Nephron (organoid): ENCODE measurements around the gene VWA5B1.

Experiments used
- H3K27ac Mint-ChIP-seq, 3 experiments: 2 replicates each; pipeline ENCODE4 v1.8.0; 2020; ENCODE audit warnings: mixed read lengths in 3 of 3, mild to moderate bottlenecking in 2 of 3, moderate library complexity in 1 of 3
- H3K27me3 Mint-ChIP-seq: 2 replicates; pipeline ENCODE4 v1.8.0; 2021; ENCODE audit warnings: low read depth, mild to moderate bottlenecking, moderate library complexity, mixed read lengths
- H3K36me3 Mint-ChIP-seq: 2 replicates; pipeline ENCODE4 v1.8.0; 2020; ENCODE audit warnings: low read depth, mixed read lengths
- H3K4me1 Mint-ChIP-seq: 2 replicates; pipeline ENCODE4 v1.8.0; 2020; ENCODE audit warnings: mixed read lengths
- H3K4me3 Mint-ChIP-seq, 3 experiments: 2 replicates each; pipeline ENCODE4 v1.8.0; 2020; ENCODE audit warnings: mild to moderate bottlenecking in 3 of 3, mixed read lengths in 3 of 3, moderate library complexity in 2 of 3
- H3K9me3 Mint-ChIP-seq: 2 replicates; pipeline ENCODE4 v1.8.0; 2020; ENCODE audit warnings: mixed read lengths
- TF ChIP-seq, protein P1 (sequence below), 3 experiments: fragments of 200-600 bp; sonication (generic); IDR thresholded peaks; one replicate each; pipeline ENCODE4 v1.5.0; 2021; ENCODE audit warnings: antibody characterized with exemption in 3 of 3; ENCODE audit not compliant: unreplicated experiment in 3 of 3

Gene VWA5B1

DNA sequence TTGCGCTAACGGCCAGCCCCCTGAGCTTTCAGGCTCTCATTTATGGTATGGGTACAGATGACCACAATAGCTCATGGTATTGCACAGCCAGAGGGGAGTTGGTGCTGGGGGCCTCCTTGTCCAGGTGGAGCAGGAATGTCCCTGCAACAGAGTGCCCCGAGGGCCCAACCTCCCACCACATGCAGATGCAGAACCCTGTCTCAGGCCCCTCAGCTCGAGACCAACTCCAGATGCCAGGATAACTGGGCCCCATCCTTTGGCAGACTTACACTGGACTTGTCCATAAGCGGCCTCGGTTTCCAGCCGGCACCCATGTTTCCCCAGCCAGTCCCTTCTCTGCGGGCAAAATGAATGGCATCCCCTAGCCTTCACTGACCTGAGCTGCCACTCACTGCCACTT is 67.1 kb downstream of the VWA5B1 start:
- Mint-ChIP-seq H3K4me3 (no peak overlapping the region), H3K36me3 (no peaks in the 10 kb centered on the region), H3K27me3 (peaks cover 58% of the 10 kb centered on the region), H3K9me3 (no peaks in the 10 kb centered on the region), H3K27ac (no peak overlapping the region), H3K4me1 (peaks cover 14% of the 10 kb centered on the region)
- TF ChIP-seq, protein P1, sequence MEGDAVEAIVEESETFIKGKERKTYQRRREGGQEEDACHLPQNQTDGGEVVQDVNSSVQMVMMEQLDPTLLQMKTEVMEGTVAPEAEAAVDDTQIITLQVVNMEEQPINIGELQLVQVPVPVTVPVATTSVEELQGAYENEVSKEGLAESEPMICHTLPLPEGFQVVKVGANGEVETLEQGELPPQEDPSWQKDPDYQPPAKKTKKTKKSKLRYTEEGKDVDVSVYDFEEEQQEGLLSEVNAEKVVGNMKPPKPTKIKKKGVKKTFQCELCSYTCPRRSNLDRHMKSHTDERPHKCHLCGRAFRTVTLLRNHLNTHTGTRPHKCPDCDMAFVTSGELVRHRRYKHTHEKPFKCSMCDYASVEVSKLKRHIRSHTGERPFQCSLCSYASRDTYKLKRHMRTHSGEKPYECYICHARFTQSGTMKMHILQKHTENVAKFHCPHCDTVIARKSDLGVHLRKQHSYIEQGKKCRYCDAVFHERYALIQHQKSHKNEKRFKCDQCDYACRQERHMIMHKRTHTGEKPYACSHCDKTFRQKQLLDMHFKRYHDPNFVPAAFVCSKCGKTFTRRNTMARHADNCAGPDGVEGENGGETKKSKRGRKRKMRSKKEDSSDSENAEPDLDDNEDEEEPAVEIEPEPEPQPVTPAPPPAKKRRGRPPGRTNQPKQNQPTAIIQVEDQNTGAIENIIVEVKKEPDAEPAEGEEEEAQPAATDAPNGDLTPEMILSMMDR (IDR thresholded peaks at IDR 0.05; ENCODE audit: unreplicated experiment in 3 of 3): no peak

DNA sequence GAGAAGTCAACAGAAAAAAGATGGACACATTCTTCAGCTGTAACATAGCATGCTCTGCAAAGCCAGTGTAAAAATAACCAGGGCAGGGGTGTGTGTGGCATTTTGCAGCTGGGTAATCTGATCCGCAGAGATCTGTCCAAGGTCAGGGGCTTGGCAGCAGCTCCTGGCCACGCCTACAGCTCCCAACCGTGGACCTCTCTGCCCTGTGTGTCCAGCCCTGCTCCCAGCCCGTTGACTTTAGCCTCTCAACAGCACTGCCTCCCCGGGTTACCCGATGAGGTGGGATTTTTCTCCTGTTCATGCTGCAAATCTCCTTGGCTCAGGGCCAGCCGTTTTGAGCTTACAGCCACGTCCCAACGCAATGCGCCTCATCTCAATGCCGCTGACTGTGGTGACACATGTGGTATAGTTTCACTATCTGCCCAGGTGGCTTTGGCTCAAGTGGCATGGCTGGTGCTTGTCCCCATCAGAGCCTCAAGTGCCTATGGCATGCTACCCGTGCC is 68.1 kb downstream of the VWA5B1 start:
- Mint-ChIP-seq H3K27ac (peak overlapping the region in 1 of 3 experiments; percentile 14), H3K4me1 (peaks cover 14% of the 10 kb centered on the region), H3K9me3 (no peaks in the 10 kb centered on the region), H3K4me3 (peak overlapping the region in 1 of 3 experiments; percentile 22), H3K36me3 (no peaks in the 10 kb centered on the region), H3K27me3 (peaks cover 66% of the 10 kb centered on the region)
- TF ChIP-seq, protein P1 (IDR thresholded peaks at IDR 0.05; ENCODE audit: unreplicated experiment in 3 of 3): no peak

DNA sequence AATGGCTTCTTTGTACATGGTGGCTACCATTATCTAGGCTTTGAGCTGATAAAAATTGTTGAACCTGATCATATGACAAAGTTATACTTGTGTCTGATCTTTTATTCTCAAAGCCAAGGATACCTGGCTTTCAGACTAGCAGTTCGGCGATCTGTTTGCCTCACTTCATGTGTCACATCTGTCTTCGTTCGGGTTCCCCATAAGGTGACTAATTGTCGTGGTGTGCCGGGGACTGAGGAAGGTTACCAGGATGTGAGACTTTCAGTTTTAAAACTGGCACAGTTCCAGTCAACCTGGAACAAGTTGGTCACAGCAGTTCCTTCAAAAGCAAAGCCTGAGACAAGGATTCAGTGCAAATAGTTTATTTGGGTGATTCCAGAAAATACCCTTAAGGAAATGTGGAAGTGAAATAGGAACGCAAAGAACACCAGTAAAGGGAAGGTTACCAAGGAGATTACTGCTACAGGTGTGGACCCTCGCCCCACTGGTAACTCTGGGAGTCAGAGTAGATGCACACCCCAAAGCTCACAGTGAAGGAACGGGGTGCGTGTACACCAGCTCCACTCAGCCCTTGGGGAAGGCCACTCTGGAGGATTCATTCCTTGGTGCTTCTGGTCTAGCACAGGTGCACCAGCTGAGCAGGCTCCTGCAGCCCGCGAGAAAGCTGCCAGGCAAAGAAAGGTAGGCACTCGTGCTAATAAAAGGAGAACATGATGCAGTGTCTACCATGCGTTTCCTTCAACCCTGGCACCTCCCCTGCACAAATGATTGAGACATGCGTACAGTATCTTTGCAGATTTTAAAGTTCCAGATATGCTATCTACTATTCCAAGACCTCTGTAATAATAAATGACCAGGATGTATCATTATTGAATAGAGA is 69.0 kb downstream of the VWA5B1 start:
- Mint-ChIP-seq H3K27ac (no peak overlapping the region), H3K4me3 (no peak overlapping the region), H3K4me1 (peaks cover 19% of the 10 kb centered on the region), H3K36me3 (no peaks in the 10 kb centered on the region), H3K27me3 (peaks cover 70% of the 10 kb centered on the region), H3K9me3 (no peaks in the 10 kb centered on the region)
- TF ChIP-seq, protein P1 (IDR thresholded peaks at IDR 0.05; ENCODE audit: unreplicated experiment in 3 of 3): no peak

DNA sequence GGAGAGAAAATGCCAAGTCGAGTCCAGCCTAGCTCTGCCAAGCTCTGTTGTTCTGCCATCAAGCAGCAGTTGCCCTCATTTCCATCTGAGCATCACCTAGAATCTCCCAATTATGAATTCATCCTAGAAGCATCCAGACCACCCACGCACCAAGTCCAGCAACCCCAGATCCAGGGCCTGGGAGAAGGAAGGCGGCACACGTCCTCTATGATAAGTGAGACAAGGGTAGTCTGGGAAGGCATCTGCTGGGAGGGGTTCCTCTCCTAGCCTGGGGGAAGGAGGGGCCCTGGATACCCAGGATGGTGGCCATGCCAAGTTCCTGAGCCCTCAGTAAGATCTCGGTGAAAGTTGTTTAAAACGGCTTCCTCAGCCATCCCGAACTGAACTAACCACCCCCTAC is 70.7 kb downstream of the VWA5B1 start:
- TF ChIP-seq, protein P1 (IDR thresholded peaks at IDR 0.05; ENCODE audit: unreplicated experiment in 3 of 3): no peak
- no peaks in the 10 kb centered on the region for H3K36me3 Mint-ChIP-seq
- H3K27ac Mint-ChIP-seq: no peak overlapping the region
- H3K27me3 Mint-ChIP-seq: peaks cover 84% of the 10 kb centered on the region
- H3K4me3 Mint-ChIP-seq: no peak overlapping the region
- peaks cover 19% of the 10 kb centered on the region for H3K4me1 Mint-ChIP-seq
- no peaks in the 10 kb centered on the region for H3K9me3 Mint-ChIP-seq

DNA sequence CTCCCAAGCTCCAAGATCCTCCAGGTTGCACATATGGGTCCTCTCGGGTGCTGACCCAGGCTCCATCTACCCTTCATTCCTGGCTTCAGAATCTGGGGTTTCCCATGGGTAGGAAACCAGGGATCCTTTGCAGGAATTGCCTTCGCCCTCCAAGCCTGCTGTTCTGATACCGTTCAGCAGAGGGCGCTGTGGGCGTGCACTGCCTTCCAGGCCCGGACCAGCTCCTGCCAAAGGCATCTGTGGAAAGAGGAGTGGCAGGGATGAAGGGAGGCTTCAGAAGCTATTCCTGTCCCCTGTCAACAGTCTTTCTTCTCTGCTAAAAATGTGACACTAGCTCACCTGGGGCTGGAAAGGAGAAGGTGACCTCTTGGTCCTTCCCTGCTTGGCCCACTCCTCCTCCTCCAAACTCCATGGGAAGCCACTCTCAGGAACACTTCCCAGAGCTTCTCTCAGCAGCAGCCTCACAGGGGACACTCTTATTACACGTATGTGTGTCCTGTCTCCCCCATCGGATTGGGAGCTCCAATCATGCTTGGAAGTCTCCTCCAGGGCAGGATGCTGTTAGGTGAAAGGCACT is 71.2 kb downstream of the VWA5B1 start:
- Mint-ChIP-seq H3K36me3 (no peaks in the 10 kb centered on the region), H3K27me3 (peaks cover 89% of the 10 kb centered on the region), H3K4me1 (peaks cover 19% of the 10 kb centered on the region), H3K4me3 (no peak overlapping the region), H3K27ac (no peak overlapping the region), H3K9me3 (no peaks in the 10 kb centered on the region)
- TF ChIP-seq, protein P1 (IDR thresholded peaks at IDR 0.05; ENCODE audit: unreplicated experiment in 3 of 3): peak; percentile 53 to 70 (median 70)
